ENCODE measurements around the gene FBLIM1.

DNA sequence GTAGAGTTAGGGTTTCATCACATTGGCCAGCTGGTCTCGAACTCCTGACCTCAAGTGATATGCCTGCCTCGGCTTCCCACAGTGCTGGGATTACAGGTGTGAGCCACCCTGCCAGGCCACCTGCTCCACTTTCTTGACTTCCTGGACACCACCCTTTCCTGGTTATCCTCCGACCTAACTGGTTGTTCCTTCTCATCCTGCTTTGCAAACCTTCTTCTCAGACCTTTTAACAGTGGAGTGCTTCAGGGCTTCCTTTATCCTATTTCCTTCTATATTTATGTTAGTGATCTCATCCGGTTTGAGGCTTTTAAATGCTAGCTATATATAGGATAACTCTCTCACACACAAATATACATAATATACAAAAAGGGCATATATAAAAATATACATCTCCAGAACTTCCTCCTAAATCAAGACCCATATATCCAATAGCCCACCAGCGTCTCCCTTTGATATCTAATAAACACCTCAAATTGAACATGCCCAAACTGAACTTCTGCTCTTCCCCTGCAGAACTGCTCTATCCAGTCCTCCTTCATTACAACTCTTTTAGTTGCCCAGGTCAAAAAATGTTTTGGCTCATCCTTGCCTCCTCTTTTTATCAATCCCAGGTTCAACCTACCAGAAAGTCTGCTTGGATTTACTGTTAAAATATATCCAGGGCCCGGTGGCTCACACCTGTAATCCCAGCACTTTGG lies 68.4 kb downstream of the FBLIM1 start:
- TF ChIP-seq, protein P1, sequence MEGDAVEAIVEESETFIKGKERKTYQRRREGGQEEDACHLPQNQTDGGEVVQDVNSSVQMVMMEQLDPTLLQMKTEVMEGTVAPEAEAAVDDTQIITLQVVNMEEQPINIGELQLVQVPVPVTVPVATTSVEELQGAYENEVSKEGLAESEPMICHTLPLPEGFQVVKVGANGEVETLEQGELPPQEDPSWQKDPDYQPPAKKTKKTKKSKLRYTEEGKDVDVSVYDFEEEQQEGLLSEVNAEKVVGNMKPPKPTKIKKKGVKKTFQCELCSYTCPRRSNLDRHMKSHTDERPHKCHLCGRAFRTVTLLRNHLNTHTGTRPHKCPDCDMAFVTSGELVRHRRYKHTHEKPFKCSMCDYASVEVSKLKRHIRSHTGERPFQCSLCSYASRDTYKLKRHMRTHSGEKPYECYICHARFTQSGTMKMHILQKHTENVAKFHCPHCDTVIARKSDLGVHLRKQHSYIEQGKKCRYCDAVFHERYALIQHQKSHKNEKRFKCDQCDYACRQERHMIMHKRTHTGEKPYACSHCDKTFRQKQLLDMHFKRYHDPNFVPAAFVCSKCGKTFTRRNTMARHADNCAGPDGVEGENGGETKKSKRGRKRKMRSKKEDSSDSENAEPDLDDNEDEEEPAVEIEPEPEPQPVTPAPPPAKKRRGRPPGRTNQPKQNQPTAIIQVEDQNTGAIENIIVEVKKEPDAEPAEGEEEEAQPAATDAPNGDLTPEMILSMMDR (IDR thresholded peaks at IDR 0.05), result no peak
- TF ChIP-seq POLR2A (IDR thresholded peaks at IDR 0.05), result no peak

Measured in thyroid gland (tissue), 4 donors.